ENCODE data around the gene FAM118A.

The FAM118A gene

DNA sequence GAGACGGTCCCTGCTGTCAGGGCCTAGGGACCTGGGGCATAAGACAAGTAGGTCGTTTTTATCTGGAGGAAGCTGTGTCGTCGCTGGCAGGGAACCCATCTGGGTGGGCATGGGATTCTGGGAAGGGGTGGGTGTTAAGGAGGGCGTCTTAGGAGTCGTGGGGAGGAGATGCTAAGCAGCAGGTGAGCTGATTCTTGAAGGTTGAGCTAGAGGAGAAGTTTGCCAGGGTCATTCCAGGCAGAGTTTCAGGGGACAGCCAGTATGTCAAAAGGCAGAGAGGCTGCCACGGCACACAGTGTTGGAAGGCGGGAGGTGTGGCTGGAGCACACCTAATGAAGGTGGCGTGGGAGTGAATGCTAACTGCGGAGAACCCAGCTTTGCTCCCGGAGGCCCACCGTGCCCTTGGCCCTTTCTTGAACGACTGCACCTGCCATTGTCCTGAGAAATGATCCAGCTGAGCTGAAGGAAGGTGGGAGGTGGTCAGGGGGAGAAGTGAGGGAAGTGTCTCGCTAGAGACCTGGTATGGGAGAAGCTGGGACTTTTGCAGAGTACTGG is 1.3 kb downstream of the FAM118A start:
- TF ChIP-seq CTCF (IDR thresholded peaks at IDR 0.05; ENCODE audit: low read depth, low read length), result no peak
- peak overlapping the region; percentile 83 for H3K4me3 ChIP-seq (ENCODE audit: low read depth, low read length)
- no peaks in the 10 kb centered on the region for H3K27me3 ChIP-seq (ENCODE audit: insufficient read depth, low read depth, severe bottlenecking)
- H3K36me3 ChIP-seq, result peaks cover 9% of the 10 kb centered on the region
- no peak for DNase-seq
- no peak overlapping the region for H3K27ac ChIP-seq
- H3K9me3 ChIP-seq (ENCODE audit: severe bottlenecking), result no peaks in the 10 kb centered on the region

GRCh38 chr22:45312415-45312814 is 2.7 kb downstream of the FAM118A start:
- peaks cover 9% of the 10 kb centered on the region for H3K36me3 ChIP-seq
- TF ChIP-seq CTCF (IDR thresholded peaks at IDR 0.05; ENCODE audit: low read depth, low read length), result no peak
- DNase-seq, result no peak
- H3K4me3 ChIP-seq (ENCODE audit: low read depth, low read length), result no peak overlapping the region
- H3K9me3 ChIP-seq (ENCODE audit: severe bottlenecking), result no peaks in the 10 kb centered on the region
- no peak overlapping the region for H3K27ac ChIP-seq
- no peaks in the 10 kb centered on the region for H3K27me3 ChIP-seq (ENCODE audit: insufficient read depth, low read depth, severe bottlenecking)

DNA sequence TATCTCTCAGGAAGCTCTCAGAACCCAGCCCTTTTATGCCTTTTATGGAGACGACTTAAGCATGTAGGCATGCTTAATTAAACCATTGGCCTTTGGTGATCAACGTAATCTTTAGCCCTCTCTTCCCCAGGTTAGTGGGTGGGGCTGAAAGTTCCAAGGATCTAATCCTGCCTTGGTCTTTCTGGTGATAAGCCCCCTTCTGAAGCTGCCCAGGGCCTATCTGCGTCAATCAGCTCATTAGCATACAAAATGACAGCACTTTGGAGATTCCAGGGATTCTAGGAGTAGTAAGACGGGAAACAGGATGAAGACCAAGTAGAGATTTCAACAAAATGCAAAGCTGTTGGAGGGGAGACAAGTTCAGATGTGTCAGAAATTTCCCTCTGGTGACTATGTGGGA is 3.1 kb downstream of the FAM118A start:
- no peak overlapping the region for H3K27ac ChIP-seq

DNA sequence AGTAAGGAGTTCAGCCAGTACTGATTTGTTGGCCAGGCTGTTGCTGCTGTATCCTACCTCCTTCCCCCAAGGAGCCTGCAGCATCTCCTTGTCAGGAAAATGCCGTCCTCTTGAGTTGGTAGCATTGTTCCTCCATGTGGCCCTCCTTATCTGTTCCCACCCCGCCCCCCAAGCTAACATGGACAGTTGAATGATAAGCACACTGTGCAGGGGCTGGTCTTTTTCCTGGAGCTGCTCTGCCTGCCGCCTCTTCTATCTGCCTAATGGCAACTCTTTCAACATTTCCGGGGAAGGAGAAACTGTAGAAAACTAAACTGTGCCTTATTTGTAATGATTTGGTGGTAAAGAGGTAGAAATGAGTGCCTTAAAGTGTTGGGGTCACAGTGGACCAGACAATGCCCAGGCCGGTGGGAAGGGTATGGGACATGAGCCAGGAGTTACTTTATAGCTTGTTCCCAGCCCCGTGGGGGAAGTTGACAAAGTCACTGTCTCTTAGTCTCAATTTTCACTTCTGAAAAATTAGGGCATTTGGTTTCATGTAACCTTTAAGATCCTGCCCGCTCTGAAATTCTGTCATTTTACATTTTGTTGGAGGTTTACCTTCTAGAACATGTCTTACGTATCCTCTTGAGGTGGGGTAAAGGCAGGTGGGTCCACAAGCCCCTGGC is 4.5 kb downstream of the FAM118A start:
- Histone ChIP-seq H3K36me3 (peaks cover 9% of the 10 kb centered on the region), H3K4me3 (ENCODE audit: low read depth, low read length) (no peak overlapping the region), H3K27ac (no peak overlapping the region), H3K9me3 (ENCODE audit: severe bottlenecking) (no peaks in the 10 kb centered on the region), H3K27me3 (ENCODE audit: insufficient read depth, low read depth, severe bottlenecking) (no peaks in the 10 kb centered on the region)
- no peak for TF ChIP-seq CTCF (IDR thresholded peaks at IDR 0.05; ENCODE audit: low read depth, low read length)
- no peak for DNase-seq

More for the DNA sequence above, 3.1 kb downstream of the FAM118A start:
- no peaks in the 10 kb centered on the region for H3K27me3 ChIP-seq (ENCODE audit: insufficient read depth, low read depth, severe bottlenecking)
- H3K4me3 ChIP-seq (ENCODE audit: low read depth, low read length), result no peak overlapping the region
- peaks cover 9% of the 10 kb centered on the region for H3K36me3 ChIP-seq
- no peak for TF ChIP-seq CTCF (IDR thresholded peaks at IDR 0.05; ENCODE audit: low read depth, low read length)
- H3K9me3 ChIP-seq (ENCODE audit: severe bottlenecking), result no peaks in the 10 kb centered on the region
- DNase-seq, result no peak

- Histone ChIP-seq H3K9me3 (ENCODE audit: severe bottlenecking) (no peaks in the 10 kb centered on the region), H3K27ac (no peak overlapping the region), H3K27me3 (ENCODE audit: insufficient read depth, low read depth, severe bottlenecking) (no peaks in the 10 kb centered on the region), H3K4me3 (ENCODE audit: low read depth, low read length) (no peak overlapping the region), H3K36me3 (peaks cover 9% of the 10 kb centered on the region)
- no peak for TF ChIP-seq CTCF (IDR thresholded peaks at IDR 0.05; ENCODE audit: low read depth, low read length)
- no peak for DNase-seq
Measured at GRCh38 chr22:45314786-45315185, 5.1 kb downstream of the FAM118A start.
